ENCODE data around the gene AKAP10.
A peak's percentile ranks its signal among the peaks of the same experiment; 100 is the strongest.

Gene AKAP10

GRCh38 chr17:19939993-19940721 is 37.5 kb downstream of the AKAP10 start:
- Histone ChIP-seq H2AFZ (ENCODE audit: insufficient read depth, low read length, poor library complexity) (no peak overlapping the region), H3K27ac (ENCODE audit: low read depth, low read length) (no peak overlapping the region), H3K18ac (ENCODE audit: low read length) (no peak overlapping the region), H3K4me2 (ENCODE audit: low read length) (no peak overlapping the region), H4K12ac (ENCODE audit: low read depth, low read length) (no peak overlapping the region), H3K9me3 (ENCODE audit: insufficient read depth, low read depth, low read length) (no peaks in the 10 kb centered on the region), H3K9ac (ENCODE audit: low read length) (no peak overlapping the region), H2BK5ac (ENCODE audit: low read depth, low read length, poor library complexity) (no peak overlapping the region), H3K4ac (ENCODE audit: low read depth, low read length) (no peak overlapping the region), H3K27me3 (ENCODE audit: insufficient read depth, low read length) (no peaks in the 10 kb centered on the region), H3K79me1 (ENCODE audit: low read length) (peaks cover 7% of the 10 kb centered on the region), H3K79me2 (ENCODE audit: control insufficient read depth, insufficient read depth, low read length, poor library complexity) (peaks cover 3% of the 10 kb centered on the region), H3K36me3 (ENCODE audit: control insufficient read depth in 1 of 2, insufficient read depth in 2 of 2, low read length in 2 of 2) (peaks cover 2 to 8% of the 10 kb centered on the region in 2 experiments), H4K8ac (ENCODE audit: low read depth, low read length) (no peak overlapping the region), H3K4me1 (ENCODE audit: control insufficient read depth in 1 of 2, insufficient read depth in 2 of 2, low read length in 2 of 2) (peaks cover 7% of the 10 kb centered on the region in 2 experiments), H2BK120ac (ENCODE audit: insufficient read depth, low read length, poor library complexity) (no peak overlapping the region), H3K23ac (ENCODE audit: low read length) (no peak overlapping the region), H2AK5ac (ENCODE audit: low read length) (no peak overlapping the region), H2BK12ac (ENCODE audit: low read length) (no peak overlapping the region), H3K4me3 (ENCODE audit: low read depth, low read length) (no peak overlapping the region), H4K91ac (ENCODE audit: low read depth, low read length) (no peak overlapping the region), H3K14ac (ENCODE audit: low read length) (no peak overlapping the region)
- DNase-seq = no peak
- no CpG with 5 or more reads among the region's 2 CpGs for WGBS (ENCODE audit: extremely low coverage, insufficient coverage, insufficient read length)

DNA sequence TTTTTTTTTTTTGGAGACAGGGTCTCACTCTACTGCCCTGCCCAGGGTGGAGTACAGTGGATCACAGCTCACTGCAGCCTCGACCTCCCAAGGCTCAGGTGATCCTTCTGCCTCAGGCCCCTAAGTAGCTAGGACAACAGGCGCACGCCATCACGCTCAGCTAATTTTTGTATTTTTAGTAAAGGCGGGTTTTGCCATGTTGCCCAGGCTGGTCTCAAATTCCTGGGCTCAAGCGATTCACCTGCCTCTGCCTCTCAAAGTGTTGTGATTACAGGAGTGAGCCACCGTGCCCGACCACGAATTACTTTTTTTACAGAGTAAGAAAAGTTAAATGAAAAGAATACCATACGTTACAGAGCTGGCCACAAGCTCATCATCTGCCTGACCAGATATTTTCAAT is 38.9 kb downstream of the AKAP10 start:
- no CpG with 5 or more reads among the region's 10 CpGs for WGBS (ENCODE audit: extremely low coverage, insufficient coverage, insufficient read length)

GRCh38 chr17:19937522-19937921 is 40.1 kb downstream of the AKAP10 start:
- DNase-seq = peak; percentile 20 to 81
- H3K79me1 ChIP-seq (ENCODE audit: low read length) = no peaks in the 10 kb centered on the region
- H3K36me3 ChIP-seq (ENCODE audit: control insufficient read depth in 1 of 2, insufficient read depth in 2 of 2, low read length in 2 of 2) = peaks cover 5 to 15% of the 10 kb centered on the region in 2 experiments

More for the DNA sequence above, 38.9 kb downstream of the AKAP10 start:
- peaks cover 5 to 15% of the 10 kb centered on the region in 2 experiments for H3K36me3 ChIP-seq (ENCODE audit: control insufficient read depth in 1 of 2, insufficient read depth in 2 of 2, low read length in 2 of 2)
- H4K91ac ChIP-seq (ENCODE audit: low read depth, low read length) = no peak overlapping the region
- H3K27ac ChIP-seq (ENCODE audit: low read depth, low read length) = no peak overlapping the region
- peaks cover 7% of the 10 kb centered on the region for H3K79me1 ChIP-seq (ENCODE audit: low read length)
- no peak overlapping the region for H3K23ac ChIP-seq (ENCODE audit: low read length)
- H3K18ac ChIP-seq (ENCODE audit: low read length) = no peak overlapping the region
- H3K4me1 ChIP-seq (ENCODE audit: control insufficient read depth in 1 of 2, insufficient read depth in 2 of 2, low read length in 2 of 2) = peaks cover 7% of the 10 kb centered on the region in 2 experiments
- no peak overlapping the region for H3K4me2 ChIP-seq (ENCODE audit: low read length)
- no peak overlapping the region for H2BK120ac ChIP-seq (ENCODE audit: insufficient read depth, low read length, poor library complexity)
- H4K12ac ChIP-seq (ENCODE audit: low read depth, low read length) = no peak overlapping the region
- H3K9ac ChIP-seq (ENCODE audit: low read length) = no peak overlapping the region
- no peak overlapping the region for H4K8ac ChIP-seq (ENCODE audit: low read depth, low read length)
- peaks cover 3% of the 10 kb centered on the region for H3K79me2 ChIP-seq (ENCODE audit: control insufficient read depth, insufficient read depth, low read length, poor library complexity)
- no peak for DNase-seq
- H2BK12ac ChIP-seq (ENCODE audit: low read length) = no peak overlapping the region
- H2BK5ac ChIP-seq (ENCODE audit: low read depth, low read length, poor library complexity) = no peak overlapping the region
- no peak overlapping the region for H2AFZ ChIP-seq (ENCODE audit: insufficient read depth, low read length, poor library complexity)
- no peak overlapping the region for H3K14ac ChIP-seq (ENCODE audit: low read length)
- no peak overlapping the region for H3K4ac ChIP-seq (ENCODE audit: low read depth, low read length)
- no peak overlapping the region for H2AK5ac ChIP-seq (ENCODE audit: low read length)
- no peaks in the 10 kb centered on the region for H3K27me3 ChIP-seq (ENCODE audit: insufficient read depth, low read length)
- H3K4me3 ChIP-seq (ENCODE audit: low read depth, low read length) = no peak overlapping the region
- no peaks in the 10 kb centered on the region for H3K9me3 ChIP-seq (ENCODE audit: insufficient read depth, low read depth, low read length)

DNA sequence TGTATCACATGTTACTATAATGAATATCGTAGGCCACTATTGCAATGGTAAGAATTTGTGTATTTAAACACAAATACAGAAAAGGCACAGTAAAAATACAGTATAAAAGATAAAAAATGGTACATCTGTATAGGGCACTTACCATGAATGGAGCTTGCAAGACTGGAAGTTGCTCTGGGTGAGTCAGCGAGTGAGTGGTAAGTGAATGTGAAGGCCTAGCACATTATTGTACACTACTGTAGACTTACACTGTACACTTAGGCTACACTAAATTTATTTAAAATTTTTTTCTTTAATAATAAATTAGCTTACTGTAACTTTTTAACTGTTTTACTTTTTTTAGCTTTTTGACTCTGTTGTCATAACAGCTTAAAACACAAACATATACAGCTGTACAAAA is 42.5 kb downstream of the AKAP10 start:
- no peak overlapping the region for H4K12ac ChIP-seq (ENCODE audit: low read depth, low read length)
- H3K9me3 ChIP-seq (ENCODE audit: insufficient read depth, low read depth, low read length) = no peaks in the 10 kb centered on the region
- no peak overlapping the region for H3K27ac ChIP-seq (ENCODE audit: low read depth, low read length)
- no peak overlapping the region for H3K9ac ChIP-seq (ENCODE audit: low read length)
- H3K14ac ChIP-seq (ENCODE audit: low read length) = no peak overlapping the region
- H4K91ac ChIP-seq (ENCODE audit: low read depth, low read length) = no peak overlapping the region
- WGBS (ENCODE audit: extremely low coverage, insufficient coverage, insufficient read length) = no CpG with 5 or more reads among the region's 2 CpGs
- H3K79me1 ChIP-seq (ENCODE audit: low read length) = no peaks in the 10 kb centered on the region
- no peaks in the 10 kb centered on the region for H3K4me1 ChIP-seq (ENCODE audit: control insufficient read depth in 1 of 2, insufficient read depth in 2 of 2, low read length in 2 of 2)
- H2AK5ac ChIP-seq (ENCODE audit: low read length) = no peak overlapping the region
- H4K8ac ChIP-seq (ENCODE audit: low read depth, low read length) = no peak overlapping the region
- H3K4ac ChIP-seq (ENCODE audit: low read depth, low read length) = no peak overlapping the region
- H3K23ac ChIP-seq (ENCODE audit: low read length) = no peak overlapping the region
- no peak overlapping the region for H2BK12ac ChIP-seq (ENCODE audit: low read length)
- H3K4me3 ChIP-seq (ENCODE audit: low read depth, low read length) = no peak overlapping the region
- peaks cover 20 to 27% of the 10 kb centered on the region in 2 experiments for H3K36me3 ChIP-seq (ENCODE audit: control insufficient read depth in 1 of 2, insufficient read depth in 2 of 2, low read length in 2 of 2)
- H3K4me2 ChIP-seq (ENCODE audit: low read length) = no peak overlapping the region
- no peak overlapping the region for H3K18ac ChIP-seq (ENCODE audit: low read length)
- no peak overlapping the region for H2BK120ac ChIP-seq (ENCODE audit: insufficient read depth, low read length, poor library complexity)
- H3K27me3 ChIP-seq (ENCODE audit: insufficient read depth, low read length) = no peaks in the 10 kb centered on the region
- DNase-seq = no peak
- no peak overlapping the region for H2AFZ ChIP-seq (ENCODE audit: insufficient read depth, low read length, poor library complexity)
- H3K79me2 ChIP-seq (ENCODE audit: control insufficient read depth, insufficient read depth, low read length, poor library complexity) = no peaks in the 10 kb centered on the region
- H2BK5ac ChIP-seq (ENCODE audit: low read depth, low read length, poor library complexity) = no peak overlapping the region

More at GRCh38 chr17:19937522-19937921, 40.1 kb downstream of the AKAP10 start:
- Histone ChIP-seq H2AK5ac (ENCODE audit: low read length) (no peak overlapping the region), H2BK5ac (ENCODE audit: low read depth, low read length, poor library complexity) (no peak overlapping the region), H3K79me2 (ENCODE audit: control insufficient read depth, insufficient read depth, low read length, poor library complexity) (no peaks in the 10 kb centered on the region), H3K27me3 (ENCODE audit: insufficient read depth, low read length) (no peaks in the 10 kb centered on the region), H2AFZ (ENCODE audit: insufficient read depth, low read length, poor library complexity) (no peak overlapping the region), H3K23ac (ENCODE audit: low read length) (no peak overlapping the region), H3K27ac (ENCODE audit: low read depth, low read length) (no peak overlapping the region), H3K18ac (ENCODE audit: low read length) (no peak overlapping the region), H2BK12ac (ENCODE audit: low read length) (no peak overlapping the region), H4K8ac (ENCODE audit: low read depth, low read length) (no peak overlapping the region), H4K91ac (ENCODE audit: low read depth, low read length) (no peak overlapping the region), H3K9me3 (ENCODE audit: insufficient read depth, low read depth, low read length) (no peaks in the 10 kb centered on the region), H3K4me1 (ENCODE audit: control insufficient read depth in 1 of 2, insufficient read depth in 2 of 2, low read length in 2 of 2) (no peaks in the 10 kb centered on the region), H3K4me2 (ENCODE audit: low read length) (no peak overlapping the region), H4K12ac (ENCODE audit: low read depth, low read length) (no peak overlapping the region), H3K4me3 (ENCODE audit: low read depth, low read length) (no peak overlapping the region), H3K9ac (ENCODE audit: low read length) (no peak overlapping the region), H3K4ac (ENCODE audit: low read depth, low read length) (no peak overlapping the region), H3K14ac (ENCODE audit: low read length) (no peak overlapping the region), H2BK120ac (ENCODE audit: insufficient read depth, low read length, poor library complexity) (no peak overlapping the region)
- WGBS (ENCODE audit: extremely low coverage, insufficient coverage, insufficient read length) = 100% methylated on average over 1 of the region's 2 CpGs
